ENCODE data around the gene VWA2. TPM values are rescaled to one million over a fixed set of nuclear protein-coding genes. Genes with fewer than 3 reads are reported as not detected.

VWA2 gene
- total RNA-seq, 4 donors from 2014 or later = 0.09 to 1.4 (median 0.48) TPM; not detected in 1

GRCh38 chr10:114261076-114261475 is 22.0 kb downstream of the VWA2 start:
- TF ChIP-seq, protein P1, sequence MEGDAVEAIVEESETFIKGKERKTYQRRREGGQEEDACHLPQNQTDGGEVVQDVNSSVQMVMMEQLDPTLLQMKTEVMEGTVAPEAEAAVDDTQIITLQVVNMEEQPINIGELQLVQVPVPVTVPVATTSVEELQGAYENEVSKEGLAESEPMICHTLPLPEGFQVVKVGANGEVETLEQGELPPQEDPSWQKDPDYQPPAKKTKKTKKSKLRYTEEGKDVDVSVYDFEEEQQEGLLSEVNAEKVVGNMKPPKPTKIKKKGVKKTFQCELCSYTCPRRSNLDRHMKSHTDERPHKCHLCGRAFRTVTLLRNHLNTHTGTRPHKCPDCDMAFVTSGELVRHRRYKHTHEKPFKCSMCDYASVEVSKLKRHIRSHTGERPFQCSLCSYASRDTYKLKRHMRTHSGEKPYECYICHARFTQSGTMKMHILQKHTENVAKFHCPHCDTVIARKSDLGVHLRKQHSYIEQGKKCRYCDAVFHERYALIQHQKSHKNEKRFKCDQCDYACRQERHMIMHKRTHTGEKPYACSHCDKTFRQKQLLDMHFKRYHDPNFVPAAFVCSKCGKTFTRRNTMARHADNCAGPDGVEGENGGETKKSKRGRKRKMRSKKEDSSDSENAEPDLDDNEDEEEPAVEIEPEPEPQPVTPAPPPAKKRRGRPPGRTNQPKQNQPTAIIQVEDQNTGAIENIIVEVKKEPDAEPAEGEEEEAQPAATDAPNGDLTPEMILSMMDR (IDR thresholded peaks at IDR 0.05) = no peak
- no peak for ATAC-seq (ENCODE audit: low FRiP score)
- no peak for DNase-seq (ENCODE audit: low spot score)

DNA sequence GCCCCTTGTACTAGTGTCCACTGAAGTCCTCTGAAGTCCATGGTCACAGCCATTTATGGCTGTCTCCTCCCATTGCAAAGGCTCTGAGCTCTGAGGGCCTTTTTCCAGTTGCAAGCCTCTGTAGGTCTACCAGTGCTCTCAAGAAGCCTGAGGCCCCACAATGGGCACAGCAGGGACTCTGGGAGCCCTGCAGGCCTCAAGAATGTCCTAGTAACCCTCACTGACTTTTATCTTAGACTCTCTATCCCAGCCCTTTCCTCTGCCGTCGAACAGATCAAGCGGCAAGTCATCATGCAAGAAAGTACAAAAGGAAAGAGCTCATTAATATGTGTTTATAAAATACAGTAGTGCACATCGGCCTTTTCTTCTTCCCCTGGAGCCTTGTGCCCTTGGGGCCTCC is 23.4 kb downstream of the VWA2 start:
- TF ChIP-seq, protein P1 (IDR thresholded peaks at IDR 0.05) = no peak
- no peak for DNase-seq (ENCODE audit: low spot score)
- no peak for ATAC-seq (ENCODE audit: low FRiP score)

DNA sequence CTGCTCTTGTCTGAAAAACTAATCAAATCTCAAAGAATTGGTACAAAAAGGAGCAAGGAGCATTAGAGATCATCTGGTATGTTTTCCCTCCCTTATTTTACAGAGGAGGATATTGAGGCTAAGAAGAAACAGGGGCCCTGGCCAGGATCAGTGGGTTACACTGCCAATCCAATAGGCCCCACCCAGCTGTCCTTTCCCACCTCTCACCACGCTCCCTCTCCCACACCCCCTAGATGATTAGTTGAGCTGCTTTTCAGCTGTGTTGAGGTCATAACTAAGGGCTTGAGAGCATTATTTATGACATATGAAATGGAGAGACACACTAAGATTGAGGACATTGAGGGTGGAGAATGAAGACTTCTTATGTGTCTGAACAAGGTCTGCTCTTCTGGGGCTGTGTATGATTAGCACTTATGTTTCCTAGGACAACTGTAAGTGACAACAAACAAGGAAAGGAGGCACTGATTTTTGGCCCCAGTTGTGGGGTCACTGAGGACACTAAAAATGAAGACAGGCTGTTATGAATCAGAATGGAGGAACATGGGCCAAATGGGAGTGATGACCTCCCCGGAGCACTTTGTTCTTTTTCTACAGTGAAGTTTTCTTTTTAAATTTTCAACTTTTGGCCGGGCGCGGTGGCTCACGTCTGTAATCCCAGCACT is 26.5 kb downstream of the VWA2 start:
- ATAC-seq (ENCODE audit: low FRiP score) = peak; percentile 58
- DNase-seq (ENCODE audit: low spot score) = no peak
- TF ChIP-seq, protein P1 (IDR thresholded peaks at IDR 0.05) = no peak

GRCh38 chr10:114266521-114266920 is 27.5 kb downstream of the VWA2 start:
- ATAC-seq (ENCODE audit: low FRiP score) = peak; percentile 41
- TF ChIP-seq, protein P1 (IDR thresholded peaks at IDR 0.05) = no peak
- DNase-seq (ENCODE audit: low spot score) = no peak

GRCh38 chr10:114271075-114271778 is 32.2 kb downstream of the VWA2 start:
- TF ChIP-seq, protein P1 (IDR thresholded peaks at IDR 0.05) = no peak
- no peak for ATAC-seq (ENCODE audit: low FRiP score)

DNA sequence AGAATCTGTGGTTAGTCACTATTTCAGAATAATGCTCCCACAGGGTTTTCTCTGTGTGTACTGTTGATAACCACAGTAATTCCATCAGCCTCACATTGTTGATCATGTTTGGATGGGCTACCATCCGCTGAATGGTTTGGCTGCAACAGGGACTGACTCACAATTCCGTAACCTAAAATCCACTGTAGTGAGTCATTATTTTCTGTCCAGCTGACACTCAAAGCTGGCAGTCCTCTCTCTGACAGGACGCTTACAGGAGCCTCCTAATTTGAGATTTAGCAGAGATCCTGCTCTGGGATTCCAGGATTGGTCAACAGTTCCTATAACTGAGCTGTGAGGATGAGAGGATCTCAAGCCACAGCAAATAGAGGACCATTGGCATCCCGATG is 32.7 kb downstream of the VWA2 start:
- no peak for DNase-seq (ENCODE audit: low spot score)
- TF ChIP-seq, protein P1 (IDR thresholded peaks at IDR 0.05) = no peak
- peak; percentile 86 for ATAC-seq (ENCODE audit: low FRiP score)

More at GRCh38 chr10:114271075-114271778, 32.2 kb downstream of the VWA2 start:
- no peak for DNase-seq (ENCODE audit: low spot score)

GRCh38 chr10:114272696-114273095 is 33.6 kb downstream of the VWA2 start:
- DNase-seq (ENCODE audit: low spot score) (no peak), ATAC-seq (ENCODE audit: low FRiP score) (no peak)
- TF ChIP-seq, protein P1 (IDR thresholded peaks at IDR 0.05) = no peak
